ENCODE results near the gene OXA1L.

GRCh38 chr14:22740020-22740419 lies 26.5 kb upstream of the OXA1L start:
- TF ChIP-seq, protein P1, sequence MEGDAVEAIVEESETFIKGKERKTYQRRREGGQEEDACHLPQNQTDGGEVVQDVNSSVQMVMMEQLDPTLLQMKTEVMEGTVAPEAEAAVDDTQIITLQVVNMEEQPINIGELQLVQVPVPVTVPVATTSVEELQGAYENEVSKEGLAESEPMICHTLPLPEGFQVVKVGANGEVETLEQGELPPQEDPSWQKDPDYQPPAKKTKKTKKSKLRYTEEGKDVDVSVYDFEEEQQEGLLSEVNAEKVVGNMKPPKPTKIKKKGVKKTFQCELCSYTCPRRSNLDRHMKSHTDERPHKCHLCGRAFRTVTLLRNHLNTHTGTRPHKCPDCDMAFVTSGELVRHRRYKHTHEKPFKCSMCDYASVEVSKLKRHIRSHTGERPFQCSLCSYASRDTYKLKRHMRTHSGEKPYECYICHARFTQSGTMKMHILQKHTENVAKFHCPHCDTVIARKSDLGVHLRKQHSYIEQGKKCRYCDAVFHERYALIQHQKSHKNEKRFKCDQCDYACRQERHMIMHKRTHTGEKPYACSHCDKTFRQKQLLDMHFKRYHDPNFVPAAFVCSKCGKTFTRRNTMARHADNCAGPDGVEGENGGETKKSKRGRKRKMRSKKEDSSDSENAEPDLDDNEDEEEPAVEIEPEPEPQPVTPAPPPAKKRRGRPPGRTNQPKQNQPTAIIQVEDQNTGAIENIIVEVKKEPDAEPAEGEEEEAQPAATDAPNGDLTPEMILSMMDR (conservative IDR thresholded peaks at IDR 0.05), result no peak
- TF ChIP-seq ZFX (IDR thresholded peaks at IDR 0.05), result no peak
